Measurements from ENCODE around the gene GRK4. TPM values are rescaled to one million over a fixed set of nuclear protein-coding genes. Genes with fewer than 3 reads are reported as not detected.

Gene GRK4
- total and polyA plus RNA-seq, 10 of the 15 experiments (the other 5 are each of a cell fraction or from before 2014, with no cell fraction given): 1.1 to 4.0 (median 2.5) TPM

DNA sequence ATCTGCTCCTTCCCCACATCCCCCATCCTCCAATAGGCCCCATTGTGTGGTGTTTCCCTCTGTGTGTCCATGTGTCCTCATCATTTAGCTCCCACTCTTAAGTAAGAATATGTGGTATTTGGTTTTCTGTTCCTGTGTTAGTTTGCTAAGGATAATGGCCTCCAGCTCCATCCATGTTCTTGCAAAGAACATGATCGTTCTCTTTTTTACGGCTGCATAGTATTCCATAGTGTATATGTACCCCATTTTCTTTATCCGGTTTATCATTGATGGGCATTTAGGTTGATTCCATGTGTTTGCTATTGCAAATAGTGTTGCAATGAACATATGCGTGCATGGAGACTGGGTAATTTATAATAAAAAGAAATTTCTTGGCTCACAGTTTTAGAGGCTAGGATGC lies 31.5 kb downstream of the GRK4 start (continued):
- TF ChIP-seq, protein P1, sequence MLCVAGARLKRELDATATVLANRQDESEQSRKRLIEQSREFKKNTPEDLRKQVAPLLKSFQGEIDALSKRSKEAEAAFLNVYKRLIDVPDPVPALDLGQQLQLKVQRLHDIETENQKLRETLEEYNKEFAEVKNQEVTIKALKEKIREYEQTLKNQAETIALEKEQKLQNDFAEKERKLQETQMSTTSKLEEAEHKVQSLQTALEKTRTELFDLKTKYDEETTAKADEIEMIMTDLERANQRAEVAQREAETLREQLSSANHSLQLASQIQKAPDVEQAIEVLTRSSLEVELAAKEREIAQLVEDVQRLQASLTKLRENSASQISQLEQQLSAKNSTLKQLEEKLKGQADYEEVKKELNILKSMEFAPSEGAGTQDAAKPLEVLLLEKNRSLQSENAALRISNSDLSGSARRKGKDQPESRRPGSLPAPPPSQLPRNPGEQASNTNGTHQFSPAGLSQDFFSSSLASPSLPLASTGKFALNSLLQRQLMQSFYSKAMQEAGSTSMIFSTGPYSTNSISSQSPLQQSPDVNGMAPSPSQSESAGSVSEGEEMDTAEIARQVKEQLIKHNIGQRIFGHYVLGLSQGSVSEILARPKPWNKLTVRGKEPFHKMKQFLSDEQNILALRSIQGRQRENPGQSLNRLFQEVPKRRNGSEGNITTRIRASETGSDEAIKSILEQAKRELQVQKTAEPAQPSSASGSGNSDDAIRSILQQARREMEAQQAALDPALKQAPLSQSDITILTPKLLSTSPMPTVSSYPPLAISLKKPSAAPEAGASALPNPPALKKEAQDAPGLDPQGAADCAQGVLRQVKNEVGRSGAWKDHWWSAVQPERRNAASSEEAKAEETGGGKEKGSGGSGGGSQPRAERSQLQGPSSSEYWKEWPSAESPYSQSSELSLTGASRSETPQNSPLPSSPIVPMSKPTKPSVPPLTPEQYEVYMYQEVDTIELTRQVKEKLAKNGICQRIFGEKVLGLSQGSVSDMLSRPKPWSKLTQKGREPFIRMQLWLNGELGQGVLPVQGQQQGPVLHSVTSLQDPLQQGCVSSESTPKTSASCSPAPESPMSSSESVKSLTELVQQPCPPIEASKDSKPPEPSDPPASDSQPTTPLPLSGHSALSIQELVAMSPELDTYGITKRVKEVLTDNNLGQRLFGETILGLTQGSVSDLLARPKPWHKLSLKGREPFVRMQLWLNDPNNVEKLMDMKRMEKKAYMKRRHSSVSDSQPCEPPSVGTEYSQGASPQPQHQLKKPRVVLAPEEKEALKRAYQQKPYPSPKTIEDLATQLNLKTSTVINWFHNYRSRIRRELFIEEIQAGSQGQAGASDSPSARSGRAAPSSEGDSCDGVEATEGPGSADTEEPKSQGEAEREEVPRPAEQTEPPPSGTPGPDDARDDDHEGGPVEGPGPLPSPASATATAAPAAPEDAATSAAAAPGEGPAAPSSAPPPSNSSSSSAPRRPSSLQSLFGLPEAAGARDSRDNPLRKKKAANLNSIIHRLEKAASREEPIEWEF (IDR thresholded peaks at IDR 0.05; ENCODE audit: insufficient replicate concordance, low read depth, low read length): no peak
- no peak for TF ChIP-seq SP1 (IDR thresholded peaks at IDR 0.05; ENCODE audit: low read depth, low read length)
- TF ChIP-seq MTA2 (IDR thresholded peaks at IDR 0.05; ENCODE audit: low read depth): no peak
- TF ChIP-seq DPF2 (IDR thresholded peaks at IDR 0.05): no peak
- no peak for TF ChIP-seq IRF4 (IDR thresholded peaks at IDR 0.05; ENCODE audit: low read depth, low read length)
- TF ChIP-seq SREBF2 (IDR thresholded peaks at IDR 0.05; ENCODE audit: low read length): no peak
- no peak for TF ChIP-seq FOS (IDR thresholded peaks at IDR 0.05; ENCODE audit: borderline replicate concordance, extremely low read depth, insufficient read length)
- TF ChIP-seq MEF2B (IDR thresholded peaks at IDR 0.05; ENCODE audit: partially characterized antibody, poor library complexity, severe bottlenecking): no peak
- TF ChIP-seq CHD2 (IDR thresholded peaks at IDR 0.05; ENCODE audit: borderline replicate concordance, low read depth, low read length): no peak
- TF ChIP-seq, protein P2, sequence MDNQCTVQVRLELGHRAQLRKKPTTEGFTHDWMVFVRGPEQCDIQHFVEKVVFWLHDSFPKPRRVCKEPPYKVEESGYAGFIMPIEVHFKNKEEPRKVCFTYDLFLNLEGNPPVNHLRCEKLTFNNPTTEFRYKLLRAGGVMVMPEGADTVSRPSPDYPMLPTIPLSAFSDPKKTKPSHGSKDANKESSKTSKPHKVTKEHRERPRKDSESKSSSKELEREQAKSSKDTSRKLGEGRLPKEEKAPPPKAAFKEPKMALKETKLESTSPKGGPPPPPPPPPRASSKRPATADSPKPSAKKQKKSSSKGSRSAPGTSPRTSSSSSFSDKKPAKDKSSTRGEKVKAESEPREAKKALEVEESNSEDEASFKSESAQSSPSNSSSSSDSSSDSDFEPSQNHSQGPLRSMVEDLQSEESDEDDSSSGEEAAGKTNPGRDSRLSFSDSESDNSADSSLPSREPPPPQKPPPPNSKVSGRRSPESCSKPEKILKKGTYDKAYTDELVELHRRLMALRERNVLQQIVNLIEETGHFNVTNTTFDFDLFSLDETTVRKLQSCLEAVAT (IDR thresholded peaks at IDR 0.05): no peak
- TF ChIP-seq SRF (IDR thresholded peaks at IDR 0.05; ENCODE audit: low read depth in 2 of 2, low read length in 2 of 2): no peak
- no peak for TF ChIP-seq POU2F2 (IDR thresholded peaks at IDR 0.05; ENCODE audit: borderline replicate concordance, low read depth, low read length)
